HCT116 (cell line): Measurements from ENCODE around the gene ONECUT3.

Experiments
- EZH2 ChIP-seq: fragments of 200-600 bp; sonication (generic); IDR thresholded peaks from 2 replicates; pipeline ENCODE4 v1.6.1; 2017; ENCODE audit warnings: antibody characterized with exemption, mixed run types
- POLR2AphosphoS5 ChIP-seq: IDR thresholded peaks from 2 replicates; pipeline ENCODE4 v1.6.1; 2011; ENCODE audit warnings: mild to moderate bottlenecking, low read depth, low read length, moderate library complexity
- SIN3A ChIP-seq: IDR thresholded peaks from 2 replicates; pipeline ENCODE4 v1.6.1; 2012; ENCODE audit warnings: low read depth
- YY1 ChIP-seq: IDR thresholded peaks from 2 replicates; pipeline ENCODE4 v1.6.1; 2011; ENCODE audit warnings: low read length, low read depth, moderate library complexity, mild to moderate bottlenecking; ENCODE audit not compliant: insufficient replicate concordance; ENCODE audit errors: extremely low read depth
- ZNF274 ChIP-seq: fragments of 200-500 bp; sonication (Bioruptor generic); IDR thresholded peaks from 2 replicates; pipeline ENCODE4 v1.6.1; 2014; ENCODE audit warnings: mild to moderate bottlenecking, low read depth, low read length, inconsistent platforms
- TF ChIP-seq, protein P1 (sequence below), 3 experiments: fragments of 200-600 bp in 1 of 3; sonication (generic) in 1 of 3; IDR thresholded peaks in 2 of 3; conservative IDR thresholded peaks in 1 of 3; 2 replicates each; pipeline ENCODE4 v1.5.1; 2012 to 2017; ENCODE audit warnings: low read depth in 2 of 3, low read length in 2 of 3, antibody characterized with exemption in 1 of 3, borderline replicate concordance in 1 of 3, control low read depth in 1 of 3, mild to moderate bottlenecking in 1 of 3, mixed read lengths in 1 of 3, mixed run types in 1 of 3, moderate library complexity in 1 of 3; ENCODE audit not compliant: insufficient read depth in 1 of 3
- TF ChIP-seq, protein P2 (sequence below): IDR thresholded peaks from 2 replicates; pipeline ENCODE4 v1.6.1; 2012; ENCODE audit warnings: low read depth

DNA sequence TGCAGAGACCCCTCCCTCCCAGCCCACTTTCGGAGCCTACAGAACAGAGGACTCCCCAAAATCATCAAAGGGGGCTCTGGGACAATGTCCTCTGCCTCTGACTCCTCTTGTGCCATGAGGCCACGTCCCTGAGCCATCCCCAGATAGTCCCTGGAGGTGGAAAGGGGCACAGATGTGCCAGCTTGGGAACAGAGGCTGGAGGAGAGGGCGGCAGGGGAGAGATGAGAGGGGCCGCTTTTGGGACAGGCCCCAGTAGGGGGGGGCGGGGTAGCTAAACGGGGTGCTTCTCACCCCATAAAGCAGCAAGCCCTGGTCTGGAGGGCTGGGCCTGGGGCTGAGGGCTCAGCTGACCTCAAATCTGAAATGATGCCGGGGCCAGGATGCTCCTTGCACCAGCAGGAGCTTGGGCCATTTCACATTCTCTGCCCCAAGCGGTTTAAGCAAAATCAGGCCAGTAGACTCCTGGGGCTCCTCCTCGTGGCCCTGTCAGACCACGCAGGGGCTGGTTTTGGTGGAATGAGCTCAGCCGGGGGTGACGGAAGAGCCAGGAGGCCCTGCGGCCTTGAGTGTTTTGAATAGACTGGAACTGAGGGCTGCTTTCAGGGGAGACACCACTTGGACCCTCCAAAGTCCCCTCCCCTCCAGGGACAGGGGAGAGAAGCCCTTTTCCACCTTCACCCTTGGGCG is 27.1 kb downstream of the ONECUT3 start:
- TF ChIP-seq, protein P1, sequence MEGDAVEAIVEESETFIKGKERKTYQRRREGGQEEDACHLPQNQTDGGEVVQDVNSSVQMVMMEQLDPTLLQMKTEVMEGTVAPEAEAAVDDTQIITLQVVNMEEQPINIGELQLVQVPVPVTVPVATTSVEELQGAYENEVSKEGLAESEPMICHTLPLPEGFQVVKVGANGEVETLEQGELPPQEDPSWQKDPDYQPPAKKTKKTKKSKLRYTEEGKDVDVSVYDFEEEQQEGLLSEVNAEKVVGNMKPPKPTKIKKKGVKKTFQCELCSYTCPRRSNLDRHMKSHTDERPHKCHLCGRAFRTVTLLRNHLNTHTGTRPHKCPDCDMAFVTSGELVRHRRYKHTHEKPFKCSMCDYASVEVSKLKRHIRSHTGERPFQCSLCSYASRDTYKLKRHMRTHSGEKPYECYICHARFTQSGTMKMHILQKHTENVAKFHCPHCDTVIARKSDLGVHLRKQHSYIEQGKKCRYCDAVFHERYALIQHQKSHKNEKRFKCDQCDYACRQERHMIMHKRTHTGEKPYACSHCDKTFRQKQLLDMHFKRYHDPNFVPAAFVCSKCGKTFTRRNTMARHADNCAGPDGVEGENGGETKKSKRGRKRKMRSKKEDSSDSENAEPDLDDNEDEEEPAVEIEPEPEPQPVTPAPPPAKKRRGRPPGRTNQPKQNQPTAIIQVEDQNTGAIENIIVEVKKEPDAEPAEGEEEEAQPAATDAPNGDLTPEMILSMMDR (IDR thresholded peaks at IDR 0.05 in 2 of 3, conservative IDR thresholded peaks at IDR 0.05 in 1 of 3; ENCODE audit: borderline replicate concordance in 1 of 3, insufficient read depth in 1 of 3, low read depth in 2 of 3, low read length in 2 of 3): no peak
- no peak for TF ChIP-seq EZH2
- TF ChIP-seq, protein P2, sequence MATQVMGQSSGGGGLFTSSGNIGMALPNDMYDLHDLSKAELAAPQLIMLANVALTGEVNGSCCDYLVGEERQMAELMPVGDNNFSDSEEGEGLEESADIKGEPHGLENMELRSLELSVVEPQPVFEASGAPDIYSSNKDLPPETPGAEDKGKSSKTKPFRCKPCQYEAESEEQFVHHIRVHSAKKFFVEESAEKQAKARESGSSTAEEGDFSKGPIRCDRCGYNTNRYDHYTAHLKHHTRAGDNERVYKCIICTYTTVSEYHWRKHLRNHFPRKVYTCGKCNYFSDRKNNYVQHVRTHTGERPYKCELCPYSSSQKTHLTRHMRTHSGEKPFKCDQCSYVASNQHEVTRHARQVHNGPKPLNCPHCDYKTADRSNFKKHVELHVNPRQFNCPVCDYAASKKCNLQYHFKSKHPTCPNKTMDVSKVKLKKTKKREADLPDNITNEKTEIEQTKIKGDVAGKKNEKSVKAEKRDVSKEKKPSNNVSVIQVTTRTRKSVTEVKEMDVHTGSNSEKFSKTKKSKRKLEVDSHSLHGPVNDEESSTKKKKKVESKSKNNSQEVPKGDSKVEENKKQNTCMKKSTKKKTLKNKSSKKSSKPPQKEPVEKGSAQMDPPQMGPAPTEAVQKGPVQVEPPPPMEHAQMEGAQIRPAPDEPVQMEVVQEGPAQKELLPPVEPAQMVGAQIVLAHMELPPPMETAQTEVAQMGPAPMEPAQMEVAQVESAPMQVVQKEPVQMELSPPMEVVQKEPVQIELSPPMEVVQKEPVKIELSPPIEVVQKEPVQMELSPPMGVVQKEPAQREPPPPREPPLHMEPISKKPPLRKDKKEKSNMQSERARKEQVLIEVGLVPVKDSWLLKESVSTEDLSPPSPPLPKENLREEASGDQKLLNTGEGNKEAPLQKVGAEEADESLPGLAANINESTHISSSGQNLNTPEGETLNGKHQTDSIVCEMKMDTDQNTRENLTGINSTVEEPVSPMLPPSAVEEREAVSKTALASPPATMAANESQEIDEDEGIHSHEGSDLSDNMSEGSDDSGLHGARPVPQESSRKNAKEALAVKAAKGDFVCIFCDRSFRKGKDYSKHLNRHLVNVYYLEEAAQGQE: no peak
- TF ChIP-seq ZNF274: no peak
- TF ChIP-seq SIN3A: no peak
- TF ChIP-seq POLR2AphosphoS5: no peak
- no peak for TF ChIP-seq YY1
